Prostate gland (tissue), 2 donors: Measurements from ENCODE around the gene OMG.

Experiments
- CTCF ChIP-seq, 4 experiments: fragments of 200-600 bp in 2 of 4; fragments of 450-650 bp in 2 of 4; sonication (generic) in 2 of 4; IDR thresholded peaks; 1 replicate in 3 of 4; 2 replicates in 1 of 4; pipeline ENCODE4 v1.5.1; 2016 to 2019; ENCODE audit warnings: antibody characterized with exemption in 4 of 4, mild to moderate bottlenecking in 2 of 4, moderate library complexity in 2 of 4
- POLR2A ChIP-seq: fragments of 450-650 bp; IDR thresholded peaks from one replicate; pipeline ENCODE4 v1.6.1; 2016; ENCODE audit warnings: antibody characterized with exemption, mild to moderate bottlenecking

- no peak for TF ChIP-seq CTCF (IDR thresholded peaks at IDR 0.05)
- no peak for TF ChIP-seq POLR2A
Observed at GRCh38 chr17:31299624-31300023, 2.6 kb upstream of the OMG start.
